Sciatic nerve (tissue), 2 donors: ENCODE data around the gene CYP26B1. TPM values are rescaled to one million over a fixed set of nuclear protein-coding genes. Genes with fewer than 3 reads are reported as not detected.
A peak's percentile ranks its signal among the peaks of the same experiment; 100 is the strongest.

ENCODE experiments used
- ATAC-seq: fragments of 200-7000 bp; cut with Tn5 transposase; one replicate; pipeline ENCODE4 v1.9.1; 2020; ENCODE audit warnings: mild to moderate bottlenecking, moderate library complexity
- DNase-seq: peaks from one replicate; pipeline ENCODE4 v3.0.0-alpha.2; 2020; ENCODE audit warnings: low spot score
- intact Hi-C: fragments of 100-400 bp; cut with DNase I; formaldehyde crosslinking; loops from one replicate; pipeline ENCODE4 v1.14.2; 2022
- total RNA-seq: library from RNA; stranded (reverse); fragmentation: NEBNext Ultra II Directional; extraction: Animal tissue kit (Norgen Biotek cat#: 25700); gene quantifications from one replicate; pipeline ENCODE4 v1.2.1, GENCODE V29; 2021
- donor health status: DM: no; HTN: no; CAD: no.
- donor health status: DM: no; HTN: no; CAD: no.

Gene CYP26B1
- total RNA-seq, 1 donor from 2014 or later: 12.7 TPM

- DNase-seq (peak; percentile 21), ATAC-seq (no peak)
- intact Hi-C loops: no loop called here
These were observed 28.7 kb downstream of the CYP26B1 start for GRCh38 chr2:72118951-72119350.

DNA sequence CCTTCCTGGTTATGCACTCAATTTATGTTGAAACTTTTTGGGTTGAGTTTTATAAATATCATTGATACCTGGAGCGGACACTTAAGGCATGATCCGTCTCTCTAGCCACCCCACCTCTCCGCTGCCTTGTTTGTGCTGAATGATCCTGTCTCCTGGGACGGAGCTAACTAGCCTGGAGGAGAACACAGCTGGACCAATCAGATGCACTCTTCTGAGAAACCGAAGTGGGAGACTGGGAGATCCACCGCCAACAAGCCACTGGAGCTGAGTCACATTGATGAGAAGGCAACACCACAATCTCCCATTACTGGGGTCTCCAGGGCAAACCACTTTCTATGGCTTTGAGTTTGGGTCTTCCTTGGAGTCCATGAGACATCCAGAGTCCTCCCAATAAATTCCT lies 29.3 kb downstream of the CYP26B1 start:
- DNase-seq (no peak), ATAC-seq (no peak)
- intact Hi-C loops: no loop called here

DNA sequence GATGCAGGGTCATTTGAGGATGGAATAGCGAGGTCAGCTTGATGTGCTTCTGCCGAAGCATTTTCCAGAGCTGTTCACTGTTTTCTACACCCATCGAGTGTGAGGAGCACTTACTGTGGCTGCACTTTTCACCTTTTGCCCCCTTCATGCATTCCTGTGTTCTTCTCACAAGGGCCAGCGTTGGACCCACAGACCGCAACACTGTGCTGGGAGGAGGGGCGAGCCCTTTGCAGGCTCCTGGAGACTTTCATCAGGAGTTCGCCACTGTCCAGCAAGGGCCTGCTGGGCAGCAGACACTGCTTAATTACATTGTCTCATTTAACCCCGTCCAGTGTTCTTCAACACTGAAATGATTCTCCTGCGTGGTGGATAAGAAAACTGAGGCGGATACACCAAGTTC lies 29.9 kb downstream of the CYP26B1 start:
- intact Hi-C loops: no loop called here
- DNase-seq (peak; percentile 14), ATAC-seq (no peak)

DNA sequence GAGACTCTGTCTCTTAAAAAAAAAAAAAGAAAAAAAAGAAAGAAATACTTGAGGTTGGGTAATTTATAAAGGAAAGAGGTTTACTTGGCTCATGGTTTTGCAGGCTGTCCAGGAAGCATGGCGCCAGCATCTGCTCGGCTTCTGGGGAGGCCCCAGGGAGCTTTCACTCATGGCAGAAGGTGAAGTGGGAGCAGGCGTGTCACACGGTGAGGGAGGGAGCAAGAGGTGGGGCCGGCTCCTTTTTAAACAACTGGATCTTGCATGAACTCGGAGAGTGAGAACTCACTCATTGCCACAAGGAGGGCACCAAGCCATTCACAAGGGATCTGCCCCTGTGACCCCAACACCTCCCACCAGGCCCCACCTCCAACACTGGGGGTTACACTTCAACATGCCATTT lies 30.6 kb downstream of the CYP26B1 start:
- no peak for ATAC-seq
- no peak for DNase-seq
- intact Hi-C loops: no loop called here

DNA sequence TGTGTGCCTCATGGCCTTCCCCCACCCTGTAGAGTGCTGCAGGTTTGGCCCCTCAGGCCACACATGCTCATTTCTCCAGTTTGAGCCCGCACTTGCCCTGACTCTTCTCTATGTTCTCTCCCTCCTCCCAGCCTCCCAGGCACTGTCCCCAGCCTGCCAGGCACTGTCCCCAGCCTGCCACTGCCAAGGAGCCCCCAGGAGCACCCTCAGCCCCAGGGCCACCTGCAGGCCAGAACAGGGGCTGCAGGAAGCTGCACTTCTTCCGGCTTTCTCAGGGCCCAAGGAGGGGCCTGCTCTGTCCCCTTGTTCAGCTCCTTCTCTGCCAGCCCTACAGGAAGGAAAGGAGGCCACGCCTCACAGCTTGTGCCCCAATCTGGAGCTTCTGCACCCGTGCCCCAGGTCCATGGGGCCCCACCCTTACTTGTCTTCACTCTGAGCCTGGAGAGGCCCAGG lies 31.6 kb downstream of the CYP26B1 start:
- ATAC-seq (peak; percentile 15), DNase-seq (no peak)
- intact Hi-C loops: no loop called here

DNA sequence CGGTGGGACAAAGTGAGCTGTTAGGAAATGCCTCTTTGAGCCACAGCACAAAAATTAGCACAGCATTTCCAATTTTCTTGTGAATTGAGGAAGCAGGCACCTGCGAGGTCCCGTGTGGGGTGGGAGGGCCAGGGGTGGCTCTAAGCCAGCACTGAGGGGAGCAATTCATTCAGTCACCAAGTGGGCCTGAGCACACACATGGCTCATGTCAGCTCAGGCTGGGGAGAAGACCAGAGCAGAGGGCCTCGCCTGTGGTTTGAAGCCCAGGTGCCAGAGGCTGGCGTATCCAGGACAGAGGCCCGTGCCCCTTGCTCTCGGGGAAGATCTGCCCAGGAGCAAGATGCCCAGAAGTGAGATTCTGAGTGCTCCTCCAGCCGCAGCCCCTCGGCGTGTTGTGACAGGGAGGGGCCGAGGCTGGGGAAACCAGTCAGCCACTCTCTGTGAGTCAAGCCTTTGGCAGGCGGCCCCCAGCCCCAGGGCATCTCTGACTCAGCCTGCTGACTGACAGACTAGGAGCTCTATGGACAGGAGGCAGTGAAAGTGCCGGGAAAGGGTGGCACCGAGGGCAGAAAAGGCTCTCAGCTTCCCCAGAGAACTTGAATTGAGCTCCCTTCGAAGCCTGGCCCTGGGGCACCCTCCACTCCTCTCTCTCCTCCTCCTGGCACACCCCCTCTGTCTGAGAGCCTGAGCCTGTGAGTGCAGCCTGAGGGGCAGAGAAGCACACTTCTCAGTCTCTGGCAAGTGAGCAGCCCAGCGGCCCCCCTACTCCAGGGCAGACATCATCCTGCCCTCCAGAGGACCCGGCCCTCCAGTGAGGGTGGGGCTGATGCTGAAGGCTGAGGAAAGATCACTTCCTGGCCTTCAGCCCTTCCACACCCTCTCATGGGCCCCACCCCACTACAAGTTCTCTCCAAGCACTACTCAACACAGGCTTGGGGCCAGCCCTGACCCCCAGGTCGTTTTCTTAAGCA lies 32.3 kb downstream of the CYP26B1 start:
- ATAC-seq: peak; percentile 41
- DNase-seq: no peak
- intact Hi-C loops: no loop called here

- DNase-seq (no peak), ATAC-seq (no peak)
- intact Hi-C loops: no loop called here
These were observed 33.0 kb downstream of the CYP26B1 start for GRCh38 chr2:72114693-72115051.

DNA sequence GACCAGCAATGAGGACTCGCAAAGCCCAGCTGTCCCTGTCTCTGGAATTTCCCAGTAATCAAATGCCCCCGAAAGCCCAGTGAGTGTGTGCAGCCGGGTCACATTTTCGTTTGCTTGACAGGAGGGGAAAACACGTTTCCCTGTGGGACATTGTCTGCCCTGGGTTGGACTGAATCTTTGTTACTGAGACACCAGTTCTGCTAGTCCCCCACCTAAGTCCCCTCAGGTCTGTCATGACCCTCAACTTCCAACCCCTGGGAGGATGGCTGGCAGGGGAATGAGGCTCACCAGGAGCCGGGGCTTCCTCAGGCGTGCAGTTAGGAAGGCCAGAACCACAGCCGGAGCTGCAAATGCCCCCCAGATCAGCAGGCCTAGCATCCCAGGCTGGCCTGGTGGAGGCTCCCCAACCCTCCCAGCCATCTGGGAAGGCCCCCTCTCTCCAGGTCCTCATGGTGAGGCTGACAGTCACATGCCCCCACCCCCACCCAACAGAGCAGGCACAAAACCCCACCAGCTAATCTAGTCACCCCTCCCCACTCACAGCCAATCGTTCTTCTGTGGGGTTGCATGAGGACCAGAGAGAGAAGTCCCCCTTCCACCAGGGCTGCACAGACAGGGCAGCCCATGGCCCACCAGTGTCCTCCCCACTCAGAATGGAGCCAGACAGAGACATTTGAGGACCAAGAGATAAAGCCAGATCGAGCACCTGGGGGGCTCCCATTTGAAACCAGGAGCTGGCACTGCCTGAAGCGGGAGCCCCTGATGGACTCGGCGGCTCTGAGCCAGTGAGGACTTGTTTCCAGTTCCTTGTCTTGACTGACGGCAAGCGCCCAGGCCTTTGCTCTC lies 33.6 kb downstream of the CYP26B1 start:
- intact Hi-C loops: no loop called here
- DNase-seq (no peak), ATAC-seq (no peak)

- intact Hi-C loops: no loop called here
- ATAC-seq (no peak), DNase-seq (no peak)
These were observed 34.4 kb downstream of the CYP26B1 start for GRCh38 chr2:72112981-72113846.

GRCh38 chr2:72112401-72112800 lies 35.3 kb downstream of the CYP26B1 start:
- ATAC-seq: no peak
- intact Hi-C loops: no loop called here
- no peak for DNase-seq

DNA sequence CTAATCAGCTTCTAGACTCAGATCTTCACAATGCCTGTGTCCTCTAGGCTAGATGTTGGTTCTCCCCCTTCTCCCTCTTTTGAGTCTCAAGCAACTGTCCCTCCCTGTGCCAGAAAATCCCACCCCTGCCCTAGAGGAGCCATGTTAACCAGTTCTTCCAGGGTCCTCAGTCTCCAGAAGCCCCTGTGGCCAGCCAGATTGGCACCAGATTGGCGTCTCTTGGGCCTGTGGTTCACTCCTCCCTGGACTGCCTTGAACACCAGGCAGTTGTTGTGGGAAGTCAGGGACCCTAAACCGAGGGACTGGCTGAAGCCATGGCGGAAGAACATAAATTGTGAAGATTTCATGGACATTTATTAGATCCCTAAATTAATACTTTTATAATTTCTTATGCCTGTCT lies 36.6 kb downstream of the CYP26B1 start:
- ATAC-seq: no peak
- no peak for DNase-seq
- intact Hi-C loops: no loop called here

GRCh38 chr2:72109904-72110303 lies 37.8 kb downstream of the CYP26B1 start:
- ATAC-seq (no peak), DNase-seq (no peak)
- intact Hi-C loops: no loop called here

GRCh38 chr2:72109291-72109690 lies 38.4 kb downstream of the CYP26B1 start:
- intact Hi-C loops: no loop called here
- DNase-seq: no peak
- no peak for ATAC-seq

DNA sequence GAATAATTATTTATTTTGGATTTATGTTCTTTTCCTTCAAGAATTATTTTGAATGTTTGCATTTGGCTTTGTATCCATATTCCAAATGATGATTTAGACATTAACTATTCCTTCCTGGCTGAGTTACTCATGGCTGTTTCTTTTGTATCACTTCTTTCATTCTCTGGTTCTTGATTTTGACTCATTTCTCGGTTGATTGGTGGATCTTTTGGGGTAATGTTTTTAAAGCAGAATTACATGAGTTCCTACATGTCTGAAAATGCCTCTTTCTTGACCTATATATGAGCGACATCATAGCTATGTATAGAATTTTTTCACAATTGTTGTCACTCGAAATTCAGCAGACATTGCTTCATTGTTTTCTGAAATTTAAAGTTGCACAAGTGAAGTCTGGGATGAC lies 39.5 kb downstream of the CYP26B1 start:
- DNase-seq (no peak), ATAC-seq (no peak)
- intact Hi-C loops: no loop called here

- no peak for ATAC-seq
- DNase-seq: no peak
- intact Hi-C loops: no loop called here
These were observed 40.7 kb downstream of the CYP26B1 start for GRCh38 chr2:72106978-72107377.

DNA sequence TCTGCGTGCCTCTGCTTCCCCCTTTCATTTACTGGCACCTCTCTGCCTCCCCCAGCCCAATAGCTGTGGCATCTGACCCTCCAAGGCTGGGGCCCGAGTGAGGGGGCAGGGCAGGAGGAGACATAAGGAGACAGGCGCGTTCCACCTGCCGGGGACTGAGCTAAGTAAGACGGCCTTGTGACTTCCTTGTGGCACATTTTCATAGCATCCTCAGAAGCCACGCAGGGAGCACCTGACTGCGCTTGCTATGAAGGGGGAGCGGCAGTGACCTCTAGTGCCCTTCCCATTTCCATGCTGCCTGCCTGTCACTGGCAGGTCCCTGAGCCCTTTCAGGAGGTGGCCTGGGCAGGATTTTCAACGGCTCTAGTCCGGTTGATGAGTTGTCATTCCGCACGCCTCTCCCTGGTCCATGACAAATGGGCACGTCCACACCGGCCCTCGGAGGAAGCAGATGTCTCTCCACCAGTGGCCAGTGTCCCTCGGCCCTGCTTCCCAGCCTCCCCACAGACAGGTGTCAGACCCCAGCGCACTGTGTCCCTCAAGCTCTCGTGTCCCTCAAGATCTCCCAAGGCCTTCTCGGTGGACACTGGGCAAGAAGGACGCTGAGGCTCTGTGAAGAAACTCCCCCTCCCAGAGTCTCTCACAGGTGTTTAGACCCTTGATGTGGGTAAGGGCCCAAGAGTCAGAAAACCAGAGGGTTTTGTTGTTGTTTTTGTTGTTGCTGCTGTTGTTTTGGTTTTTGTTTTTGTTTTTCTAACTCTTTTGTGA lies 42.7 kb downstream of the CYP26B1 start:
- DNase-seq (peak; percentile 48), ATAC-seq (no peak)
- intact Hi-C loops: no loop called here

- peak; percentile 21 for DNase-seq
- intact Hi-C loops: no loop called here
- no peak for ATAC-seq
These were observed 44.0 kb downstream of the CYP26B1 start for GRCh38 chr2:72103690-72104089.

DNA sequence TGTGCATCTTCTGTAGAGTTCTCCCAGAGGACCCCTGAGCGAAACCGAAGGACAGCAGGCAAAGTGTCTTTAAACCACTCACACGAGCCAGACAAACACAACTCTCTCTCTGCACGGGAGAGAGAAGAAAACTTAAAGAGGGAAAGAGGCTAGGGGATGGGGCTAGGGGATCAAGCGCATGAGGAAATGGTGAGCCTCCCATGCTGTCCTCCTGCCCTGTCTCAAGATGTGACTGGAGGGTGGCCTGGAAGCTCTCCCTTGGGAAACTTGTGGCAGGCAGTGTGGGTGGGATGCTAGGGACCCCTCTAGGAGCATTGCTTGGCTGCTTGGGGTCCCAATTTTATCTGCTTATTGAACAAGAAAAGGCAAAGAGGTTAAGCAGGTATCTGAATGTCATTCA lies 44.5 kb downstream of the CYP26B1 start:
- DNase-seq: no peak

More for the DNA sequence above, 44.5 kb downstream of the CYP26B1 start:
- intact Hi-C loops: no loop called here
- no peak for ATAC-seq
